ENCODE data around the gene AKR7A3. TPM values are rescaled to one million over a fixed set of nuclear protein-coding genes. Genes with fewer than 3 reads are reported as not detected.

AKR7A3 gene
- total and polyA plus RNA-seq, 2 of the 4 experiments (the other 2 are of a cell fraction) = 0.18 to 0.62 TPM

DNA sequence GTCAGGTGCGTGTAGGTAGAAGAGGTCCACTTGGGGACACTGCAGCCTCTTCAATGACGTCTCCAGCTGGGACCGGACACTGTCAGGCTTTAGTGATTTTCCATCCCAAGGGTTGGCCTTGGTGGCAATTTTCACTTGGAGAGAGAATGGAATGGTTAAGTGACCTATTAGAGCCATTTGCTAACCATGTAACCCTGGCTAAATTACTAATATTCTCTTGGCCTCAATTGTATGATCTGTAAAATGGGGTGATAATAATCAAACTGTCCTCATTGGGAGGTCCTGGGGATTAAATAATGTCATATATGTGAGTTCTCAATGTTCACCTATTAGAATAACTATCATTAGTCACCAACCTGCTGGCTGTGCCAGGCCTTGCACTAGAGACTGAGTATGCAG is 19.9 kb upstream of the AKR7A3 start:
- Histone ChIP-seq H3K23ac (ENCODE audit: low read depth, low read length) (no peak overlapping the region), H3K36me3 (ENCODE audit: control insufficient read depth, insufficient read depth, low read length) (peaks cover 42% of the 10 kb centered on the region), H2BK5ac (ENCODE audit: low read depth, low read length, poor library complexity, severe bottlenecking) (no peak overlapping the region), H2AK9ac (replicated peaks; ENCODE audit: low read depth, low read length, poor library complexity) (no peak overlapping the region), H2BK120ac (ENCODE audit: low read depth, low read length) (no peak overlapping the region), H4K8ac (ENCODE audit: low read depth in 2 of 2, low read length in 2 of 2) (no peak overlapping the region), H2AFZ (replicated peaks; ENCODE audit: low read length, poor library complexity) (no peak overlapping the region), H3K9me3 (ENCODE audit: control insufficient read depth, insufficient read depth, low read length) (no peaks in the 10 kb centered on the region), H3K4me2 (ENCODE audit: low read depth, low read length) (no peak overlapping the region), H3K9me1 (ENCODE audit: insufficient read depth, low read length) (peaks cover 14% of the 10 kb centered on the region), H3K9ac (ENCODE audit: low read depth, low read length) (no peak overlapping the region), H2BK20ac (ENCODE audit: low read depth, low read length) (no peak overlapping the region), H4K5ac (ENCODE audit: low read depth, low read length) (no peak overlapping the region), H4K91ac (ENCODE audit: insufficient read depth, low read depth, low read length) (no peak overlapping the region), H3K79me1 (ENCODE audit: low read depth in 1 of 2, low read length in 2 of 2) (peaks cover 18 to 45% of the 10 kb centered on the region in 2 experiments), H3K27me3 (ENCODE audit: control insufficient read depth, insufficient read depth, low read length) (no peaks in the 10 kb centered on the region), H3K4me1 (ENCODE audit: control insufficient read depth, insufficient read depth, low read length) (peaks cover 18% of the 10 kb centered on the region), H2AK5ac (ENCODE audit: low read depth, low read length) (no peak overlapping the region), H3K56ac (ENCODE audit: extremely low read depth, insufficient read depth, low read length) (no peak overlapping the region), H3K4ac (ENCODE audit: low read depth, low read length) (no peak overlapping the region), H4K20me1 (ENCODE audit: insufficient read depth, low read length) (peaks cover 21% of the 10 kb centered on the region), H3K18ac (ENCODE audit: low read depth, low read length) (no peak overlapping the region), H2BK15ac (ENCODE audit: low read depth, low read length) (no peak overlapping the region), H3K4me3 (ENCODE audit: insufficient read depth, low read depth, low read length) (no peak overlapping the region), H3K14ac (replicated peaks; ENCODE audit: low read depth, low read length) (no peak overlapping the region), H3K27ac (ENCODE audit: insufficient read depth, low read length) (no peak overlapping the region)
- ChIA-PET POLR2A (ENCODE audit: unreplicated experiment) (no interaction called here), CTCF (no interaction called here)
- no peak for TF ChIP-seq CHD1 (IDR thresholded peaks at IDR 0.05; ENCODE audit: low read depth, low read length)
- TF ChIP-seq BHLHE40 (IDR thresholded peaks at IDR 0.05; ENCODE audit: low read depth, low read length) = no peak
- no peak for TF ChIP-seq RAD21 (IDR thresholded peaks at IDR 0.05; ENCODE audit: low read length)
- no peak for TF ChIP-seq SMC3 (IDR thresholded peaks at IDR 0.05; ENCODE audit: low read depth, low read length)
- no peak for TF ChIP-seq MXI1 (IDR thresholded peaks at IDR 0.05; ENCODE audit: borderline replicate concordance, low read depth, low read length)
- no peak for TF ChIP-seq NFE2L2 (IDR thresholded peaks at IDR 0.05; ENCODE audit: low read depth, low read length)
- TF ChIP-seq RFX5 (IDR thresholded peaks at IDR 0.05; ENCODE audit: low read depth, low read length) = no peak
- no peak for TF ChIP-seq POLR2A (IDR thresholded peaks at IDR 0.05; ENCODE audit: low read depth, low read length)
- no peak for TF ChIP-seq RCOR1 (IDR thresholded peaks at IDR 0.05; ENCODE audit: insufficient replicate concordance, low read length)
- TF ChIP-seq FOS (IDR thresholded peaks at IDR 0.05; ENCODE audit: low read depth, low read length) = no peak
- TF ChIP-seq MAFK (IDR thresholded peaks at IDR 0.05; ENCODE audit: low read depth, low read length) = no peak
- no peak for TF ChIP-seq USF2 (IDR thresholded peaks at IDR 0.05; ENCODE audit: low read depth, low read length)
- WGBS, 2 experiments (ENCODE audit: extremely low coverage in 2 of 2, insufficient read length in 1 of 2) = 100% methylated on average over 3 of the region's 3 CpGs; no CpG with 5 or more reads in 1 of the 2 experiments
- intact Hi-C loops (cut with micrococcal nuclease) (no loop called here), in situ Hi-C loops (cut with MboI; ENCODE audit: low sequenced_read_pairs) (no loop called here), dilution Hi-C loops (cut with HindIII; ENCODE audit: low sequenced_read_pairs, unreplicated experiment) (no loop called here)
- BruUV-seq (replicated peaks) = no TSS peak
- no peak for DNase-seq
- ATAC-seq (ENCODE audit: low read depth) = no peak

Measured in IMR-90 (cell line).